ENCODE data around the gene SSR4.
A peak's percentile ranks its signal among the peaks of the same experiment; 100 is the strongest.
"Not testable (repeated sequence)": the region's sequence is repeated elsewhere in the genome, so short reads cannot be mapped to it uniquely, and the experiment has no call there.

Gene SSR4

DNA sequence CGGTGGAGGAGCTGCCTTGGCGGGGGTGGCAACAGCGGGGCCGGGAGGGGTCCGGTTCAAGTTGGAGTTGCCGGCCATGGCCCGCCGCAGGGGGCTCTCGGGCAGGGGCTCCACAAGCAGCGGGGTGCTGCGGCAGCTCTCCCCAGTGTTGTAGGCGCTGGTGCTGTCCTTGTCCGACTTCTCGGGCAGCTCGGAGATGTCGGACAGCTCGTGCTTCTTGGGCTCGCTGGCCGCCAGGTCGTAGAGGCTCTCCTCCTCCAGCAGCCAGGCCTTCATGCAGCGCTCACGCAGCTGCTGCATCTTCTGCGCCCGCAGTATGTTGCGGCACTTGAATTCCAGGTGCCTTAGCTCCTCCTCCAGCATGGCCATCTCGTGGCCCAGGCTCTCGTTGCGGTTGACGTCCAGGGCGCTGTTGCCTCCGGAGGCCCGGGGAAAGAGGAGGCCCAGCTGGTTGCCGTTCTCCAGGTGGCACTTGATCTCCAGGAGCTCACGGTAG lies 9.7 kb downstream of the SSR4 start:
- no peak for DNase-seq (ENCODE audit: low read depth in 2 of 2)

DNA sequence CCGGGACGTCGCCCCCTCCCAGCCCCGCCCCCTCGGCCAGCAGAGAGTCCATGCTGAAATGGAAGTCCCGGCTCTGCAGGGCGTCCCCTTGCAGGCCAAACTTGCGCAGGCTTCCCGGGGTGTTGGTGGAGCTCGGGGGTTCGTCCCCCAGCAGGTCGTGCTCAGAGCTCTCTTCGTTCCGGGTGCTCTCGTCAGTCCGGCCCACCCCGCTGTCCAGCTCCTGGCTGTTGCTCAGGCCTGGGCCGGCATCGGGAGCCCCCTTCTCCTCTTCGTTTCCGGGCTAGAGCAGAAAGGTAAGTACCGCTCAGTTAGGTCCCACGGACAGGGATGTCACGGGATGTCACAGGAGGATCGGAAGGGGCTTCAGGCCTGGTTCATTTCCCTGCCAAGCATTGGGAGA lies 10.2 kb downstream of the SSR4 start:
- no peak for DNase-seq (ENCODE audit: low read depth in 2 of 2)

DNA sequence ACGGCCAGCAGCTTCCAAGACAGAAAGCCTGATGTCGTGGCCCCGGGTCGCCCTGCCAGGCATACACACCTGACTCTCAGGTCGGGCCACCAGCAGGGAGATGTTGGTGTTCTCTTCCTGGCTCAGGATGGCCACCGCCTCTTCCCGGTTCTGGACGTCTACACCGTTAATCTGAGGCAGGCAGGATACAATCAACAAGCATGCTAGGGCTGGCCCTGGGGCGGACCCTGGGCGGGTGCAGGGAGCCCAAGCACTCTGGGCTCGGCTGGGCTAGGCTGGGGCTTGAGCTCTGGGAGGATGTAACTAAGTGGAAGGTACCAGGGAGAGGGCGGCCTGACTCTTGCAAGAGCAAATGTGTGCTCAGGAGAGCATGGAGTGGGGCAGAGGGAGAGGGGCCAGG lies 11.0 kb downstream of the SSR4 start:
- DNase-seq (ENCODE audit: low read depth in 2 of 2), result no peak

DNA sequence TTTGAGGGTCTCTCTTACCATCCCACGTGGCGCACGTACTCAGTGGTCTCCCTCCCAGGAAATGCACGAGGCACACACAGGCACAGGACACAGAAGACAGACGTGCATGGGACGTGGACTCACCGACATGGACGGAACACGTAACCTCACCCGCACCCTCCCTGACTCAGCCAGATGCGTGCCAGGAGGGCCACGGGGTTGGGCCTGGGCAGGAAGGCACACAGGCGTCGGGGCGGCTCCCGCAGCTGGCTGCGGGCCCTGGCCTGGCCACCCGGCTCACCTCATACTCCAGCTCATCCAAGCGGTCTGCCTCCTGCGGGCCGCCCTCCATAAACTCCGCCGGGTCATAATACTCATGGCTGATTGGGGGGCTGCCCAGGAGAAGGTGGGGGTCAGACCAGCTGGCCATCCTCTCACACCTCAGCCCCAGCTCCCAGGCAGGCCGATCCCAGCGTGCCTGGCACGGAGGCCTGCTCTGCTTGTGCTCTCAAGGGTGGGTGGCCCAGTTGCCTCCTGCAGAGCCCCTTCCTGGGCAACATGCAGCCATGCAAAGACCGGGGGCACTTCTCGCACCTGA lies 12.6 kb downstream of the SSR4 start:
- no peak for DNase-seq (ENCODE audit: low read depth in 2 of 2)

DNA sequence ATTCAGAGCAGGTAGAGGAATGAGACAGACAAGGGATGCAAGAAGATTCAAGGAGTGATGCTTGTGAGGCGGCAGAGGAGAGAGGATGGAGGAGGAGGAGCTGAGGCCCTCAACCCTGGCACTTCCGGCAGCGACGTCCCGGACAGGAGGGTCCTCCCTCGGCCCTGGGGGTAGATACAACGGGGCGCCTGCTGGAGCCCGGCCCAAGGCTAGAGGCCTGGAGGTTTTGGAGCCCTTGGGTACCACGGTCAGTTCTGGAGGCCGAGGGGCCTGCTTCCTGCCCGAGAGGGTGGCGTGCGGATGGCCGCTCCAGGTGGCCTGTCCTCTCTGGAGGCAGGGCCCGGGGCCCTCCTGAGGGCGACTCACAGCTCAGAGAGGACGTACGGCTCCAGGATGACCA lies 13.5 kb downstream of the SSR4 start:
- DNase-seq (ENCODE audit: low read depth in 2 of 2), result no peak

DNA sequence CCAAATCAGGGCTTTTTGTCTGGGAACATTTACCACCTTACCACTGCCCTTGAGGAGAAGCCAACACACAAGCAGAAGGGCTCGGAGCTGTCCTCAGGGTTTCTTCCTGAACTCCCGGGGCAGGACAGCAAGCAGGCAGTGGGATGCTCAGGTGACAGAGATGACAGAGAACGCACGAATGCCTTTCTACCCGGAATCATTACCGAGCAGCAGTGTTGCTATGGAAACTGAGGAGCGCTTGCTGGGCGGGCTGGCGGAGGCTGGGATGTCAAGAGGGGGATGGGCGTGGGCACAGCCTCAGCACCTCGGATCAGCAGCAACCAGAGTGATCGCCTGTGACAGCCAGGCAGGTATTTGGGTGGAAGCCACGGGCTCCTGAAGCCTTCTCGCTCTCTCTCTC lies 17.8 kb downstream of the SSR4 start:
- no peak for DNase-seq (ENCODE audit: low read depth in 2 of 2)

DNA sequence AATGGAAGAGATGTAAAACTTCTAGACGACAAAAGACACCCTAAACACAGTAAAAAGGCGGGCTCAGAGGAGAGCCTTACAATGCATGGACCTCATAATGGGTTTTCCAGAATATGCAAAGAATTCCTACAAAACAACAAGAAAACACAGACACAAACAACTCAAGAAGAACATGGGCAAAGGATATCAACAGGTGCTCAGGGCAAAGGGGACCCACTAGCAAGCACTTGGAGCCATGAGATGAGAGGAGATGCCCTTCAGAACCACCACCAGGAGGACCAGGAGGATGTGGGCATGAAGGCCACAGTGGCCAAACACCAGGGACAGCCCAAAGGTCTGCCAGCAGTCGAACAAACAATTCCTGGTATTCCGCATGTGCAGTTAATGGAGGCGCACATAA lies 18.7 kb downstream of the SSR4 start:
- no peak for DNase-seq (ENCODE audit: low read depth in 2 of 2)

DNA sequence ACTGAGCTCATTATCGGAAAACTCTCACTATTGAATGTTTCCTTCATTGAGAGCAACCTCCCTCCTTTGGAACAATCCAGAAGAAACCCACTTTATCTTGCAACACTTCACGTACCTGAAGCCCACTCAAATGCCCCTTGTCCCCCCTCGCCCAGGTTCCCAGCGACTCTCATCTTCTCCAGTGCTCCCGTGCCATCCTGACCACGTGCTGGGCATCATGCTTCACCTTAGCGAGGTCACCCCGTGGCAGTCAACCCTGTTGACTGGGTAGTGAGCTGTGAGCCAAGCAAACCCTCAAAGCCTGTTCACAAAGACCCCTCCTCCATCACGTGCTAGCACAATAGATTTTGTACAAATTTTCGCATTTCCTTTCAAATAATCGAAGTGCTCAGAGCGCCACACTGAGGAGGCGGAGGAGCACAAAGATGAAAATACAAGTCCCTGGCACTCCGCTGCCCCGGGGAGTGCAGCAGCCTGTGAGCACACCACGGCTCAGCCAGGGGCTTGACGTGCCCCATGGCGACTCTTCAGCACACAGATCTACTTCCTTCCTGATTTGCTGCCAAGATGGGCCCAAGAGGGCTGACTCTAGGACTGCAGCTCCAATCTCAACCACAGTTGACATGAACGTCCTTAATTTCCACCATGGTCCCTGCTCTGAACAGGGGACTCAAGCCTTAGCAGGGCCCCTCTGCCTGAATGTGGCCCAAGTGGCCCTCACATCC lies 20.3 kb downstream of the SSR4 start:
- no peak for DNase-seq (ENCODE audit: low read depth in 2 of 2)

DNA sequence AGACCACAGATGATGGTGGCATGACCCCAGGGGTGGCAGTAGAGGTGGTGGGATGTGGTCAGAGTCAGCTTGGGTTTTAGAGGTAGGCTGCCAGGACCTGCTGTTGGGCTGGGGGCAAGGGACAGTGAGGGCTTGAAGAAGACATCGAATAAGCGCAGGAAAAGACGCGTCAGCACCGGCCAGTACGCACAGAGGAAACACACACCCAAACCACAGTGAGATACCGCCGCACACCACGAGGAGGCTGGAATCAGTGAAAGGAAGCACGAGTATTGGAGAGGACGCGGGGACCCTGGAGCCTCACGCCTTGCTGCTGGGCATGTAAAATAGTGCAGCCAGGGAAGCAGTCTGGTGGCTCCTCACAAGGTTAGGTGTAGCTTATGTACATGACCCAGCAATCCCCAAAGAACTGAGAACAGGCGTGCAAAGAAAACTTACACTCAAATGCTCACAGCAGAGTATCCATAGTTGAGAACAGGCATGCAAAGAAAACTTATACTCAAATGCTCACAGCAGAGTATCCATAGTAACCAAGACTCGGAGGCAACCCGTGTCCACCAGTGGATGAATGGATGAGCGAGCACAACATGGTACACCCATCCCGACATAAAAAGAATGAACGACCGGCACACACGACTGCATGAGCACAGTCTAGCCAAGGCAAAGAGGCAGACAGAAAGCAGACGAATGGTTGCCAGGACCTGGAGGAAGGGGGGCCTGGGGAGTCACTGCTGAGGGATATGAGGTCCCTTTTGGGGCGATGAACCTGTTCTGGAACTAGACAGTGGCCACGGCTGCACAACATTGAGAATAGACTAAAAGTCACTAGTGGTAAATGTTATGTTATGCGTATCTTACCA lies 22.6 kb downstream of the SSR4 start:
- peak in 1 of 2 donors; percentile 27 for DNase-seq (ENCODE audit: low read depth in 2 of 2)

DNA sequence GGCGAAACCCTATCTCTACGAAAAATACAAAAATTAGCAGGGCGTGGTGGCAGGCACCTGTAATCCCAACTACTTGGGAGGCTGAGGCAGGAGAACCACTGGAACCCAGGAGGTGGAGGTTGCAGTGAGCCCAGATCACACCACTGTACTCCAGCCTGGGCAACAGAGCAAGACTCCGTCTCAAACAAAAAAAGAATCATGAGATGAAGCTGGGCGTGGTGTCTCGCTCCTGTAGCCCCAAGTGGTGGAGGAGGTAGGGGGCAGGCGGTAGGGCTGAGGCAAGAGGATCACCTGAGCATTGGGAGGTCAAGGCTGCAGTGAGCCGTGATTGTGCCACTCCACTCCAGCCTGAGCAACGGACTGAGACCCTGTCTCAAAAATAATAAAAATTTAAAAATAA lies 23.6 kb downstream of the SSR4 start:
- not testable (repeated sequence) for DNase-seq (ENCODE audit: low read depth in 2 of 2)

DNA sequence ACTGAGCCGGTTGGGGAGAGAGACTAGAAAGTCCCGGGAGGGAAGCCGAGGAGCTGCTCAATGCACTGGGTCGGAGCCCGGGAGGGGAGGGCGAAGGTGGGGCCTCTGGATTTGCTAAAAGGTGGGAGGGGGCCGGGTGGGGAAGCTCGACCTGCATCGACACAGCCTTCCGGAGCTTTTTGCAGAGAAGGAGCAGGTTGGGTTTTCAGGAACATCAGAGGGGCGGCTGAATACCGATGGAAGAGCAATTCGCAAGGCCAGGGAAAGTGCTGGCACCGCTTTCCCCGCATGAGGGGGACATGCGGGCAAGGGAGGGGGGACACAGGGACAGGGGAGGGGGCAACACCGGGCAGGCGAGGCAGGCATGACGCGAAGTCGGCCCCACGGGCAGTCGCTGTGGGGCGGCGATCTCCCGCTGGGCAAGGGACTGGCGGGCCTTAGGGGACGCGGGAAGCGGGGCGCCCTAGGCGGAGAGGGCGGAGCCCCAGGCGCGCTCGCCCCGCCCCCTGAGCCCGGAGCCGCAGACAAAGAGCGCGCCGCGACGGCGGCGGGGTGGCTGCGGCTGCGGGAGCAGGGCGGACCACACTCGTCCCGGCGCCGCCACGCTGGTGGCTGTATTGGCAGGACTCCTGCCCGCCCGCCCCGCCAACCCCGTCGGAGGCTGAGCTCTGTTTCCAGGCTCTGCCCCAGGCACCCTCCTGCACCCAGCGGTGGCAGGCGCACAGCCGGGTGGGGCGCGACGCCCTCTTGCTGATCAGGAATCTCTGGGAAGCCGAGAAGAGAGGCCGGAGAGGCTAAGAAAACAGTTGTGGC lies 24.3 kb downstream of the SSR4 start:
- DNase-seq (ENCODE audit: low read depth in 2 of 2), result peak in 1 of 2 donors; percentile 42

DNA sequence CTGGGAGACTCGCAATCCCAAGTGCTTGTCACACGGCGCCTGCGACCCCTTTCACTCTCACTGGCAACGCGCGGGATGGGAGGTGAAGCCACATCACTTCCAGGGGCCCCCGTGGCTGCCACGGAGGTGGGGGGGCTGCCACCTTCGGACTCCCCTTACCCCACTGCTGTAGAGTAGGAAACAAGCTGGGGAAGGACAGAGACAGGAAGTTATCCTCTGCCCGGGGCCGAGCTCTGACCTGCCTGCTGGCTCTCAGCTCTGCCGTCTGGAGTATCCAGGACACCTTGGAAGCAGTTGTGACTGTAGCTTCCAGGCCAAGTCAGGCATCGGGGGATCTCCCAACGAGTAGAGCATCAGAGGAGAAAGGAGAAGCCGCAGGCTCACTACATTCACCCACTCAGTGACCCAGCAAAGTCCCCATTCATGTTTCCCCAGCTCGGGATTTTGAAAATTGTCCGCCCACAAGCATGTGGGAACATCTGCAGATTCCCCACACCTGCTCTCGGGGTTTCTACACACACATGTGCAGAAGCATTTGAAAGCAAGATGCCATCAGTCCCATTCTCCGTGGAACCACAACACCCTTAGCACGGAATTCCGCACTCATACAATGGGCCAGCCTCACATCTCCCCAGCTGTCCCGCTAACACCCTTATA lies 25.0 kb downstream of the SSR4 start:
- no peak for DNase-seq (ENCODE audit: low read depth in 2 of 2)

DNA sequence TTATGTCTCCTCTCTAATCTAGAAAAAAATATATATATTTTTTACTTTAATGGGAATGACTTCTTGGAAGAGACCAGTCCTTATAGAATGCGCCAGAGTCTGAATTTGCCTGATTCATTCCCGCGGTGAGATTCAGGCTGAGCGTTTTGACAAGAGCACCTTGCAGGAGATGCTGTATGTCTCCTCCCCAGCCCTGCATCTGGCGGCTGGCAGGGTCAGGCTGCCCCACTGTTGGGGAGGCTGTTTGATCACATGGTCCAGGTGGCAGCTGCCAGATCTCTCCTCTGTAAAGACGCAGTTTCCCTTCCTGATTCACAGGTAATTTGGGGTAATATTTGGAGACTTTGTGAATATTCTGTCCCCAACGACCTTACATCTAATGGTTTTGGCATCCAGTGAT lies 26.1 kb downstream of the SSR4 start:
- no peak for DNase-seq (ENCODE audit: low read depth in 2 of 2)

DNA sequence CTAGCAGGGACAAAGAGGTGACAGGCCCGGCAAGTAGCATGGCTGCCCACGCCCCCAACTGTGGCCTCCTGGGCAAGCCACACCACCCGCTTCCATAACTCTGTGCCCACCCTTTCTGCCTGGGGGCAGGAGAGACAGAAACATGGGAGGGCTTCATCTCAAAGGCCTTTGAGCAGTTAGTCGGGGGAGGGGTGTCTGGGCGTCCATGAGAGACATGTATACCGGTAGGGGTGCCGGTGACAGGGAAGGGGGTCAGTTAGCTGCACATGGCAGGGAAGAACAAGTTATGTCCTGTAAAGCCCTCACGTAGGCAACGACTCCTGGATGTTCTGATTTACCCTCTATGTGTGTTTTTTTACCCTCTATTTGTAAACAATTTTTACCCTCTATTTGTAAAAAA lies 26.6 kb downstream of the SSR4 start:
- DNase-seq (ENCODE audit: low read depth in 2 of 2), result no peak

DNA sequence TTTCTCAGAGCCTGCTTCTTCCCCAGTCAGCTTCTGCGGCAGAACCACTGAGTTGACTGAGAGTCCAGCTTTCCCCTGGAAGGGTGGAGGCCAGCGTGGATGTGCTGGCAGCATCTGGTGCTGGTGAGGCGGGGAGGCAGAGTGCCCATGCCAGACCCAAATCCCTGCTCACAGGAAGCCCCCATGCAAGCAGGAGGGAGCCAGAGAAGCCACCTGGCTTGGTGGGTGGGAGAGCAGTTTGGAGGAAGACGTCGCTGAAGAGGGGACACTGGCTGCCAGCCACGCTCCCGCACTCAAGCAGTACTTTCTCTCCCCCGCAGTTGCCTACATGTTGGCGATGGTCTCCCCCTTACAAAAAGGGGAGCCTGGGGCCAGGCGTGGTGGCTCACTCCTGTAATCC lies 29.9 kb downstream of the SSR4 start:
- no peak for DNase-seq (ENCODE audit: low read depth in 2 of 2)

DNA sequence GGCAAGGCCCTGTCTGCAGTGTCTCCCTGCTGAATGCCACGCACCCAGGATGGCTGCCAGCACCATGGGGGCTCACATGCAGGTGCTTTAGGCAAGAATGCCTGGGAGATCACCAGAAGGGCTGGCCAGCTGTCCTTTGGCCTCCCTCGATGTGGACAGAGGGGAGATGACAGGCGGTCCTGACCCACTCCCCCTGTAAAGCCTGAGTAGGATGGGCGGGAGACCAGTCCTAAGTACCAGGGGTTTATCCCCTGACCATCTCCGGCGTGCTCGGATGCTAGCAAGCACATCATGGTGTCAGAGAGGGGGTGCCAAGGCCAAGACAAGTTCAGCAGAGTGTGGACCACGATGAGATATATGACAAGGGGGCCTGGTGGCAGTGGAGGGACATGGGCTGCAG lies 30.6 kb downstream of the SSR4 start:
- DNase-seq (ENCODE audit: low read depth in 2 of 2), result no peak

DNA sequence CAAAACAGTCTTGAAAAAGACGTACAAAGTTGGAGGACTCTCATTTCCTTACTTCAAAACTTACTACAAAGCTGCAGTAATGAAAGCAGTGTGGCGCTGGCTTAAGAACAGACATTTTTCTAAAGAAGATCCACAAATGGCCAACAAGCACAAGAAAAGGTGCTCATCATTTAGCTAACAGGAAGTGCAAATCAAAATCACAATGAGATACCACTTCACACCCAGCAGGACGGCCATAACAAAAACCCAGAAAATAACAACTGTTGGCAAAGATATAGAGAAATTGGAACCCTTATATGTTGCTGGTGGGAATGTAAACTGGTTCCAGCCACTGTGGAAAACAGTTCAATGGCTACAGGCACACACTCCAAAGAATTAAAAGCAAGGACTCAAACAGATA lies 32.5 kb downstream of the SSR4 start:
- no peak for DNase-seq (ENCODE audit: low read depth in 2 of 2)

DNA sequence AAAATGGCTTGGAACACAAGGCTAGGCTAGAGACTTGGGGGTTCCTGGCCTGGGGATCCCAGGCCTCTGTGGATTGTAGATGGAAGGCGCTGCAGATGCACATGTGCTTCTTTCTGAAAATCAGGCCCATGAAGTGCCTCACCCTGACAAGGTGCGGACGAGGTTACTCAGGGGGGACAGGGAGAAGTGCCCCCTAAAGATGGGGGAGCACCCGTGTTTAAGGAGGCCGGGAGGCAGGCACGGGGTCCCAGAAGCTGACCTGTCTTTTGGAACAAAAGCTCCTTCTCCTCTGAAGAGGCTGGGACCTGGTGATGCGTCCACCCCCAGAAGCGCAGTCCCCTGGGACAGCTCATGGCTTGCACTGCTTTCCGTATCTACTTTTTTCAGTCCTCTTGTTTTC lies 33.4 kb downstream of the SSR4 start:
- no peak for DNase-seq (ENCODE audit: low read depth in 2 of 2)

DNA sequence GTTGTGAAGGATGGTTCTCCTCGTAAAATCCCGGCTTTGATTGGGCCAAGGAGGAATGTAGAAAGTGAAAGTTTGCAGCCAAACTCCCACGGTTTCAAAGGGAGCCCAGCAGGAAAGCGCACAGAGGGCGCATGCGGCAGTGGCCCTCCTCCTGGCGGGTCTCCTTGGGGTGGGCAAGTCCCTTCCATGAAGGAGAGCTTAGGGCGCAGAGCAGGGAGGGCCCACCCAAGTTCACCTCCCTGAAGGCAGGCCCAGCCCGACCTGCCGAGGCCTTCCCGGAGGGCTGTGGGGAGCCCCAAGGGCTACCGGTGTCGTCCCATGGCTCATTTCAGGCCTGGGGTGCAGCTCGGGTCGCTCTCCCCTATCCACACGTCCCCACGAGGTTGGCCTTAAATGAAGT lies 33.8 kb downstream of the SSR4 start:
- DNase-seq (ENCODE audit: low read depth in 2 of 2), result no peak

DNA sequence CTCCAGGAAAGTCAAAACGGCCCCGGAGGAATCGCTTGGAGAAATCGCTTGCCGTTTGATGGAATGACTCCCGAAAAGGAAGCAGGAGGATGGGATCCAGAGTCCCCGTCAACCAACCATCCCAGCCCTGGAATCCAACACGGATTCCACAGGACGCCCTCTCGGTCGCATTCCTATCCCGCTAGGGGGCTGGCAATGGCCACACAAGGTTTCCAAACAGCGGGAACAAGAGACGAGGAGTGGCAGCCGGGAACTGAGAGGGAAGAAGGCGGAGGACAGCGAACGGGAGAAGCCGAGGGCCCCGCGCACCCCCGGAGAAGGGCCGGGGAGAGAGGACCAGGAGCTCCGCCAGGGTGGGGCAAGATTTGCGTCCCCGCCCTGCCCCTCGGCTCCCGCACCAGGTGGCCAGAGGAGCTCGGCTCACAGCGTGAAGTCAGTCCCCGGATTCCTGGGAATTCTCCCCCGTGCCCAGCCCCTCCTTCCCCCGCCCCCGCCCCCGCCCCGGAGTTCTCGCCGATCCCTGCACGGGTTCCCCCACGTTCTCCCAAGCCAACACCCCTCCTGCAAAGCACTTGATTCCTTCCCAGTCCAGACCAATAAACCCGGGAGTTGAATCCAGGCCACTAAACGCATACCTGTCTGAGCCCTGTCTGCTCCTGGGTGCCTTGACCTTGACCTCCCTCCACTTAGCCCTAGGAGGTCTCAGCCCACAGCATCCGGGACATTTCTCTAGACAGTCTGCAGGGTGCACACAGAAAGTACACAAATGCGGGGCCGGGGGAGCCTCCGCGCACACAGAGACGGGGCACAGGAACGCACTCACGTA lies 34.5 kb downstream of the SSR4 start:
- no peak for DNase-seq (ENCODE audit: low read depth in 2 of 2)

DNA sequence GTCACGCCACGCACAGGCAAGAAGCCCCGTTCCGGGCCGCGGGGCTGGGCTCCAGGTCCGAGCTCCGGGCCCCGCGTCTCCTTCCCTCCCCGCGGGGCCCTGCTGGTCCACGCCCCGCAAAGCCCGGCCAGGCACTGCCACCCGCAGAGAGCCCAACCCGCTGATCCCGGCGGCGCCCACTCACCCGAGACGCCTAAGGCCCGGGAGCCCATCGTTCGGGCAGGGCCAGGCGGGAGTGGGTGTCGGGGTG lies 35.0 kb downstream of the SSR4 start:
- DNase-seq (ENCODE audit: low read depth in 2 of 2), result no peak
